Left lung (tissue), 10 donors: ENCODE data around the gene SMYD4. TPM values are rescaled to one million over a fixed set of nuclear protein-coding genes. Genes with fewer than 3 reads are reported as not detected.

Experiments
- ATAC-seq: fragments of 200-7000 bp; cut with Tn5 transposase; one replicate; pipeline ENCODE4 v1.9.1; 2020; ENCODE audit warnings: moderate library complexity
- DNase-seq, 4 donors: peaks; one replicate each; pipeline ENCODE4 v3.0.0-alpha.2; 2013 to 2020
- H3K27ac ChIP-seq, 2 donors: fragments of 200-600 bp; sonication (generic) in 1 of 2; one replicate each; pipeline versions ENCODE4 v1.5.0 to v1.8.0; 2020 to 2021
- H3K27me3 ChIP-seq, 2 donors: fragments of 200-600 bp; sonication (generic) in 1 of 2; one replicate each; pipeline versions ENCODE4 v1.5.0 to v1.8.0; 2020 to 2021
- H3K36me3 ChIP-seq, 2 donors: fragments of 200-600 bp; sonication (generic) in 1 of 2; one replicate each; pipeline versions ENCODE4 v1.5.0 to v1.8.0; 2020 to 2021
- H3K4me1 ChIP-seq, 2 donors: fragments of 200-600 bp; one replicate each; pipeline ENCODE4 v1.8.0; 2021
- H3K4me3 ChIP-seq, 2 donors: fragments of 200-600 bp; sonication (generic) in 1 of 2; one replicate each; pipeline versions ENCODE4 v1.5.0 to v1.8.0; 2020 to 2021; ENCODE audit warnings: mild to moderate bottlenecking in 1 of 2
- H3K9me3 ChIP-seq, 2 donors: fragments of 200-600 bp; sonication (generic) in 1 of 2; one replicate each; pipeline versions ENCODE4 v1.5.0 to v1.8.0; 2020 to 2021
- intact Hi-C, 2 donors: fragments of 100-400 bp; cut with DNase I; formaldehyde crosslinking; loops; one replicate each; pipeline versions ENCODE4 v1.11.2 to v1.14.2; 2022
- polyA plus RNA-seq, 6 donors: library from polyadenylated mRNA; unstranded; fragments of 120-200 nt; gene quantifications; one replicate each; pipeline ENCODE4 v1.2.1, GENCODE V29; 2013; ENCODE audit not compliant: insufficient read length in 6 of 6
- total RNA-seq, 2 donors: library from RNA; stranded (reverse); fragmentation: NEBNext Ultra II Directional; extraction: Animal tissue kit (Norgen Biotek cat#: 25700); gene quantifications; one replicate each; pipeline ENCODE4 v1.2.1, GENCODE V29; 2021
- TF ChIP-seq, protein P1 (sequence below), 2 donors: fragments of 200-600 bp; sonication (generic) in 1 of 2; IDR thresholded peaks; one replicate each; pipeline versions ENCODE4 v1.5.0 to v1.8.0; 2021; ENCODE audit warnings: antibody characterized with exemption in 2 of 2
- donor health status: DM: no; HTN: yes; CAD: no.
- donor health status: DM: no; HTN: no; CAD: no.

Gene SMYD4
- total and polyA plus RNA-seq, 8 donors: 13.3 to 24.7 (median 21.2) TPM

DNA sequence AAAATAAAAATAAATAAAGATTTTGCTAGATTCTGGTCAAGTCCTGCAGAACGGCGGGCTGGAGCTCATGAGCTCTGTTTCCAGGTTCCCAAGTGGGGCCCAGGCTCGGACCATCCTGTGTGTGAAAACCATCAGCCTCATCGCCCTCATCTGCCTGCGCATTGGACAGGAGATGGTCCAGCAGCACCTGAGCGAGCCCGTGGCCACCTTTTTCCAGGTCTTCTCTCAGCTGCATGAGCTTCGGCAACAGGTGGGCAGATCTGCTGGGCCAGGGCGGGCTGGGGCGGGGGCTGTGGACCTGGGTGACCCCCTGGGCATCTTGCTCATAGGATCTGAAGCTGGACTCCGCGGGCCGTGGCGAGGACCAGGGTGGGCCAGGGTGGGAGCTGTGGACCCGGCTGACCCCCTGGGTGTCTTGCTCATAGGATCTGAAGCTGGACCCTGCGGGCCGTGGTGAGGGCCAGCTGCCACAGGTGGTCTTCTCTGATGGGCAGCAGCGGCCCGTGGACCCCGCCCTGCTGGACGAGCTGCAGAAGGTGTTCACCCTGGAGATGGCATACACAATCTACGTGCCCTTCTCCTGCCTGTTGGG, 97.4 kb downstream of the SMYD4 start:
- DNase-seq: no peak
- peaks cover 0 to 94% of the 10 kb centered on the region in 2 donors for H3K36me3 ChIP-seq
- no peaks in the 10 kb centered on the region for H3K27me3 ChIP-seq
- ATAC-seq: no peak
- intact Hi-C loops: no loop called here
- TF ChIP-seq, protein P1, sequence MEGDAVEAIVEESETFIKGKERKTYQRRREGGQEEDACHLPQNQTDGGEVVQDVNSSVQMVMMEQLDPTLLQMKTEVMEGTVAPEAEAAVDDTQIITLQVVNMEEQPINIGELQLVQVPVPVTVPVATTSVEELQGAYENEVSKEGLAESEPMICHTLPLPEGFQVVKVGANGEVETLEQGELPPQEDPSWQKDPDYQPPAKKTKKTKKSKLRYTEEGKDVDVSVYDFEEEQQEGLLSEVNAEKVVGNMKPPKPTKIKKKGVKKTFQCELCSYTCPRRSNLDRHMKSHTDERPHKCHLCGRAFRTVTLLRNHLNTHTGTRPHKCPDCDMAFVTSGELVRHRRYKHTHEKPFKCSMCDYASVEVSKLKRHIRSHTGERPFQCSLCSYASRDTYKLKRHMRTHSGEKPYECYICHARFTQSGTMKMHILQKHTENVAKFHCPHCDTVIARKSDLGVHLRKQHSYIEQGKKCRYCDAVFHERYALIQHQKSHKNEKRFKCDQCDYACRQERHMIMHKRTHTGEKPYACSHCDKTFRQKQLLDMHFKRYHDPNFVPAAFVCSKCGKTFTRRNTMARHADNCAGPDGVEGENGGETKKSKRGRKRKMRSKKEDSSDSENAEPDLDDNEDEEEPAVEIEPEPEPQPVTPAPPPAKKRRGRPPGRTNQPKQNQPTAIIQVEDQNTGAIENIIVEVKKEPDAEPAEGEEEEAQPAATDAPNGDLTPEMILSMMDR (IDR thresholded peaks at IDR 0.05): no peak
- H3K27ac ChIP-seq: no peak overlapping the region
- H3K4me3 ChIP-seq: no peak overlapping the region
- no peaks in the 10 kb centered on the region for H3K9me3 ChIP-seq
- peaks cover 15 to 59% of the 10 kb centered on the region in 2 donors for H3K4me1 ChIP-seq

DNA sequence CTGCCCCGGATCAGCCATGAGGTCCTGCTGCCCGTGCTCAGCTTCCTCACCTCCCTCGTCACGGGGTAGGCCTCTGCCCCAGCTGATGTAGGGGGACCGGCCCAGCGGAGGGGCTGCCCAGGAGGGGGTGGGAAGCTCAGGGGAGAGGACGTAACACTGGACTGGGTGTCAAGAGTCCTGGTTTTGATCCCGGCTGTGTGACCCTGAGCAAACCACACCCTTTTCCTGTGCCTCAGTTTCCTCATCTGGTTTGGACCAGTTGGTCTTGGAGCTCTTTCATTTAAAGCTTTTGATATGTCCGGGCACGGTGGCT, 98.6 kb downstream of the SMYD4 start:
- peaks cover 0 to 96% of the 10 kb centered on the region in 2 donors for H3K36me3 ChIP-seq
- DNase-seq (no peak), ATAC-seq (no peak)
- H3K9me3 ChIP-seq: no peaks in the 10 kb centered on the region
- H3K4me3 ChIP-seq: no peak overlapping the region
- TF ChIP-seq, protein P1 (IDR thresholded peaks at IDR 0.05): no peak
- no peaks in the 10 kb centered on the region for H3K27me3 ChIP-seq
- H3K4me1 ChIP-seq: peaks cover 7 to 59% of the 10 kb centered on the region in 2 donors
- peak overlapping the region in 1 of 2 donors; percentile 78 for H3K27ac ChIP-seq
- intact Hi-C loops: no loop called here

DNA sequence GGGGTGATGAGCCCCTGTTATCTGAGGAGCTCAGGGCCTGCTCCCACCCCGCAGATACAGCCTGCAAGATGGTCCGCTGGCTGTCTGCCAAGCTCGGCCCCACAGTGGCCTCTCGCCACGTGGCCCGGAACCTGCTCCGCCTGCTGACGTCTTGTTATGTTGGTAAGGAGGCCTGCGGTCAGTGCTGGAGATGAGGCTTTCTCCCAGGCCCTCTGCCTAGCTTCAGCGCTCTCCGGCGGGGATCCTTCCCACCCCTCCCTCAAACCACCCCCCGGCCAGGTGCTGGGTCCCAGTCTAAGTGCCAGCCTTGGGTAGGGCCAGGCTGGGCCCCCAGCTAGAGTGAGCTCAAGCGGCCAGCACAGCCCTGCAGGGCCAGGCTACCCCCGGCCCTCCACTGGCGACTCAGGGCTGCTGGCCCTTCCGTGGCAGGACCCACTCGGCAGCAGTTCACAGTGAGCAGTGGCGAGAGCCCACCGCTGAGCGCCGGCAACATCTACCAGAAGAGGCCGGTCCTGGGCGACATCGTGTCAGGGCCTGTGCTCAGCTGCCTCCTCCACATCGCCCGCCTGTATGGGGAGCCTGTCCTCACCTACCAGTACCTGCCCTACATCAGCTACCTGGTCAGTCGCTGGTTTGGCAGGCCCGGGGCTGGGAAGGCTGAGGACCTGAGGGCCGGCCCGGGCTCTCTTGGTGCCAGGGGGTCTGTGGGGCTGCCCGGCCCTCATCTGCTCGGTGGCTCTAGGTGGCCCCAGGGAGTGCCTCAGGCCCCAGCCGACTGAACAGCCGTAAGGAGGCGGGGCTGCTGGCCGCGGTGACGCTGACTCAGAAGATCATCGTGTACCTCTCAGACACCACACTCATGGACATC, 99.1 kb downstream of the SMYD4 start:
- peak in 3 of 4 donors; percentile 75 to 86 (median 79) for DNase-seq
- Histone ChIP-seq H3K9me3 (no peaks in the 10 kb centered on the region), H3K4me1 (peaks cover 6 to 59% of the 10 kb centered on the region in 2 donors), H3K36me3 (peaks cover 0 to 93% of the 10 kb centered on the region in 2 donors), H3K4me3 (peak overlapping the region in 1 of 2 donors; percentile 10), H3K27me3 (no peaks in the 10 kb centered on the region), H3K27ac (peak overlapping the region; percentile 45 to 78)
- TF ChIP-seq, protein P1 (IDR thresholded peaks at IDR 0.05): no peak
- intact Hi-C loops: no loop called here
- peak; percentile 75 for ATAC-seq

DNA sequence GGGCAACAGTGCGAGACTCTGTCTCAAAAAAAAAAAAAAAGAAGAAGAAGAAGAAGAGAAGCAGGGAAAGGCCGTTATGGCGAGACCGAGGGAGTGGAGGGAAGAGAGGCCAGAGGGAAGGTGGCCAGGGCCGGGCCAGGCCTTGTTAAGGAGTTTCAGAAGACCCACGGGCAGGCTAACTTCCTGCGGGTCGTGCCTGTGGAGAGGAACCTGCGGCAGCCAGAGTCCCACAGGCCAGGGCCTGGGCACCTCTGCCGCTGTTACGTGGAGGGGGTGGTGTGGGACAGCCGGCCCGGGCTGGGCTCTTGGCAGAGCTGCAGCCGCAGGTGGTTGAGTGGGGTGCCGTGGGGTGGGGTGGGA, 99.8 kb downstream of the SMYD4 start:
- H3K9me3 ChIP-seq: no peaks in the 10 kb centered on the region
- TF ChIP-seq, protein P1 (IDR thresholded peaks at IDR 0.05): no peak
- H3K27me3 ChIP-seq: no peaks in the 10 kb centered on the region
- intact Hi-C loops: loop anchor here (5.0 to 10.0 kb wide), 2 partner anchors 42 to 45 kb away; no protein-coding TSS in a partner anchor
- peaks cover 0 to 86% of the 10 kb centered on the region in 2 donors for H3K36me3 ChIP-seq
- peak; percentile 37 for ATAC-seq
- DNase-seq: no peak
- H3K27ac ChIP-seq: peak overlapping the region; percentile 45 to 78
- peak overlapping the region in 1 of 2 donors; percentile 10 for H3K4me3 ChIP-seq
- peaks cover 10 to 63% of the 10 kb centered on the region in 2 donors for H3K4me1 ChIP-seq

Other genes starting within 250 kb of the SMYD4 start
- 10 to 100 TPM; 53.1 to 87.9 TPM for gene SLC43A2, start 201.1 kb downstream of the SMYD4 start, total RNA-seq
- 10 to 100 TPM; 25.6 to 30.0 (median 26.5) TPM for gene SLC43A2, start 201.1 kb downstream of the SMYD4 start, polyA plus RNA-seq
- 10 to 100 TPM; 24.8 to 33.0 TPM for gene SCARF1, start 184.2 kb downstream of the SMYD4 start, total RNA-seq
- gene SCARF1, start 184.2 kb downstream of the SMYD4 start, polyA plus RNA-seq: 10 to 100 TPM; 17.6 to 23.9 (median 19.8) TPM
- 10 to 100 TPM; 21.2 to 34.7 TPM for gene RILP, start 180.0 kb downstream of the SMYD4 start, total RNA-seq
- 10 to 100 TPM in 1 of 6 donors, 1 to 10 TPM in 5; 6.3 to 10.1 (median 7.0) TPM for gene RILP, start 180.0 kb downstream of the SMYD4 start, polyA plus RNA-seq
- 100 to 1,000 TPM; 230 to 268 TPM for gene PRPF8, start 145.0 kb downstream of the SMYD4 start, total RNA-seq
- gene PRPF8, start 145.0 kb downstream of the SMYD4 start, polyA plus RNA-seq: 100 to 1,000 TPM; 298 to 364 (median 344) TPM
- 10 to 100 TPM in 1 of 2 donors, 1 to 10 TPM in 1; 7.3 to 14.4 TPM for gene TLCD2, start 119.5 kb downstream of the SMYD4 start, total RNA-seq
- gene TLCD2, start 119.5 kb downstream of the SMYD4 start, polyA plus RNA-seq: 10 to 100 TPM in 3 of 6 donors, 1 to 10 TPM in 3; 8.3 to 12.8 (median 10.4) TPM
- 10 to 100 TPM; 31.8 to 44.2 TPM for gene WDR81, start 105.2 kb downstream of the SMYD4 start, total RNA-seq
- 10 to 100 TPM in 4 of 6 donors, 1 to 10 TPM in 2; 9.3 to 13.5 (median 11.0) TPM for gene WDR81, start 105.2 kb downstream of the SMYD4 start, polyA plus RNA-seq
- 10 to 100 TPM in 1 of 2 donors, 1 to 10 TPM in 1; 4.2 to 32.6 TPM for gene SERPINF2, start 87.0 kb downstream of the SMYD4 start, total RNA-seq
- 1 to 10 TPM; 2.6 to 3.7 (median 3.2) TPM for gene SERPINF2, start 87.0 kb downstream of the SMYD4 start, polyA plus RNA-seq
- 100 to 1,000 TPM; 218 to 224 TPM for gene SERPINF1, start 67.8 kb downstream of the SMYD4 start, total RNA-seq
- gene SERPINF1, start 67.8 kb downstream of the SMYD4 start, polyA plus RNA-seq: 10 to 100 TPM; 42.4 to 50.4 (median 46.5) TPM
- 10 to 100 TPM; 73.4 to 80.2 TPM for gene RPA1, start 103 bp upstream of the SMYD4 start, total RNA-seq
- gene RPA1, start 103 bp upstream of the SMYD4 start, polyA plus RNA-seq: 100 to 1,000 TPM; 107 to 150 (median 130) TPM
- gene RTN4RL1, start 195.4 kb upstream of the SMYD4 start, total RNA-seq: 1 to 10 TPM; 2.7 to 5.1 TPM
- under 1 TPM; 0.34 to 0.77 (median 0.51) TPM for gene RTN4RL1, start 195.4 kb upstream of the SMYD4 start, polyA plus RNA-seq
- gene DPH1, start 200.3 kb upstream of the SMYD4 start, total RNA-seq: 10 to 100 TPM; 30.7 to 36.0 TPM
- gene DPH1, start 200.3 kb upstream of the SMYD4 start, polyA plus RNA-seq: 10 to 100 TPM; 34.3 to 53.3 (median 48.1) TPM
- 10 to 100 TPM; 26.1 to 28.7 TPM for gene OVCA2, start 212.1 kb upstream of the SMYD4 start, total RNA-seq
- 10 to 100 TPM in 3 of 6 donors, 1 to 10 TPM in 3; 8.1 to 13.6 (median 10.0) TPM for gene OVCA2, start 212.1 kb upstream of the SMYD4 start, polyA plus RNA-seq
- gene HIC1, start 225.2 kb upstream of the SMYD4 start, total RNA-seq: 10 to 100 TPM; 25.5 to 28.2 TPM
- gene HIC1, start 225.2 kb upstream of the SMYD4 start, polyA plus RNA-seq: 10 to 100 TPM; 17.4 to 37.5 (median 22.5) TPM